K562 (cell line): ENCODE data around the gene STX19. TPM values are rescaled to one million over a fixed set of nuclear protein-coding genes. Genes with fewer than 3 reads are reported as not detected.

Experiments used
- ARID1B ChIP-seq: fragments of 450-650 bp; IDR thresholded peaks from 2 replicates; pipeline ENCODE4 v1.6.1; 2016; ENCODE audit warnings: antibody characterized with exemption, mild to moderate bottlenecking, inconsistent platforms
- BCLAF1 ChIP-seq, 2 experiments: fragments of 450-650 bp in 1 of 2; IDR thresholded peaks; 2 replicates each; pipeline ENCODE4 v1.6.1; 2011 to 2017; ENCODE audit warnings: low read depth in 2 of 2, antibody characterized with exemption in 1 of 2, borderline replicate concordance in 1 of 2, low read length in 1 of 2, mild to moderate bottlenecking in 1 of 2, mixed read lengths in 1 of 2; ENCODE audit not compliant: control insufficient read depth in 1 of 2
- CXXC5 ChIP-seq: fragments of 250-450 bp; sonication (Bioruptor Pico); IDR thresholded peaks from 2 replicates; pipeline ENCODE4 v1.8.0; 2022; ENCODE audit warnings: inconsistent platforms, mild to moderate bottlenecking, moderate library complexity
- E2F1 ChIP-seq: sonication (generic); formaldehyde crosslinking; IDR thresholded peaks from 2 replicates; pipeline ENCODE4 v1.8.1; 2023; ENCODE audit warnings: mild to moderate bottlenecking, missing genetic modification reagents, moderate library complexity
- GABPA ChIP-seq: fragments of 200-800 bp; sonication (Bioruptor generic); conservative IDR thresholded peaks from 2 replicates; pipeline ENCODE4 v1.6.1; 2016; ENCODE audit warnings: low read depth, missing genetic modification characterization, missing compliant biosample characterization
- GATA2 ChIP-seq: sonication (generic); formaldehyde crosslinking; IDR thresholded peaks from 2 replicates; pipeline ENCODE4 v1.4.0; 2020; ENCODE audit warnings: mild to moderate bottlenecking, missing genetic modification reagents
- MTA3 ChIP-seq: fragments of 450-650 bp; formaldehyde crosslinking; IDR thresholded peaks from 2 replicates; pipeline ENCODE4 v1.6.1; 2017; ENCODE audit warnings: mild to moderate bottlenecking, borderline replicate concordance
- PHF8 ChIP-seq: fragments of 200-600 bp; sonication (generic); IDR thresholded peaks from 2 replicates; pipeline ENCODE4 v1.6.1; 2012; ENCODE audit warnings: mixed run types, mild to moderate bottlenecking, inconsistent platforms, low read length, moderate library complexity, borderline replicate concordance
- RAD21 ChIP-seq, 2 experiments: fragments of 250-450 bp in 1 of 2; fragments of 450-650 bp in 1 of 2; sonication (Bioruptor Pico) in 1 of 2; formaldehyde crosslinking in 1 of 2; IDR thresholded peaks in 1 of 2; conservative IDR thresholded peaks in 1 of 2; 2 replicates each; pipeline versions ENCODE4 v1.4.0 to v1.8.0; 2020 to 2022; ENCODE audit warnings: mild to moderate bottlenecking in 2 of 2, moderate library complexity in 1 of 2
- RCOR1 ChIP-seq, 2 experiments: IDR thresholded peaks; 2 replicates each; pipeline ENCODE4 v1.6.1; 2012; ENCODE audit warnings: low read depth in 2 of 2, low read length in 2 of 2, borderline replicate concordance in 1 of 2, improper control_type of control experiment in 1 of 2
- TFE3 ChIP-seq: fragments of 450-650 bp; formaldehyde crosslinking; IDR thresholded peaks from 2 replicates; pipeline ENCODE4 v1.4.0; 2020; ENCODE audit warnings: mild to moderate bottlenecking, mixed read lengths
- ZNF253 ChIP-seq: fragments of 250-450 bp; sonication (Bioruptor Pico); conservative IDR thresholded peaks from 2 replicates; pipeline ENCODE4 v1.6.1; 2021; ENCODE audit warnings: mild to moderate bottlenecking
- polyA plus RNA-seq, 8 experiments: library from polyadenylated mRNA; depleted of rRNA in 4 of 8; stranded (reverse) in 5 of 8; unstranded in 3 of 8; fragments of >200 nt; fragmentation: Nextera tagmentation in 2 of 8; fragmentation: Illumina TruSeq in 1 of 8; extraction: Ambion mirVana in 2 of 8; extraction: Trizol in 1 of 8; gene quantifications; 2 replicates each; pipeline versions ENCODE4 v1.2.1 to v1.2.3, GENCODE V29; 2011 to 2014; ENCODE audit warnings: inconsistent platforms in 1 of 8, missing spikeins in 1 of 8
- total RNA-seq, 7 experiments: library from RNA; depleted of rRNA in 6 of 7; stranded (reverse); fragments of >200 nt in 6 of 7; fragmentation: Illumina TruSeq in 2 of 7; extraction: Trizol in 2 of 7; gene quantifications; 2 replicates each; pipeline versions ENCODE4 v1.2.1 to v1.2.3, GENCODE V29; 2011 to 2021; ENCODE audit warnings: low replicate concordance in 1 of 7

The STX19 gene
- total and polyA plus RNA-seq, 9 of the 15 experiments (the other 6 are each of a cell fraction or from before 2014, with no cell fraction given) = 0.04 TPM; not detected in 8

GRCh38 chr3:93973131-93974126, 55.0 kb downstream of the STX19 start, which contains the start of gene PROS1 (continued):
- TF ChIP-seq RAD21 (CRISPR knock-in tag; conservative IDR thresholded peaks at IDR 0.05 in 1 of 2, IDR thresholded peaks at IDR 0.05 in 1 of 2) (peak; percentile 14 to 25; a peak in 3 of 4 replicates), ARID1B (peak; percentile 44), GATA2 (CRISPR knock-in tag) (no peak), GABPA (peak; percentile 56), MTA3 (peak; percentile 78; the same call in 1 of the 2 replicates), BCLAF1 (IDR thresholded peaks at IDR 0.05; ENCODE audit: borderline replicate concordance in 1 of 2, control insufficient read depth in 1 of 2, low read depth in 2 of 2, low read length in 1 of 2) (peak in 1 of 2 experiments; percentile 51; a peak in 1 of 4 replicates), E2F1 (CRISPR knock-in tag) (no peak), ZNF253 (no peak), RCOR1 (IDR thresholded peaks at IDR 0.05; ENCODE audit: borderline replicate concordance in 1 of 2, low read depth in 2 of 2, low read length in 2 of 2) (peak in 1 of 2 experiments; percentile 86; a peak in 1 of 4 replicates), PHF8 (peak; percentile 80; the same call in 1 of the 2 replicates), CXXC5 (CRISPR knock-in tag) (peak; percentile 82), TFE3 (CRISPR knock-in tag) (no peak)
